Fibroblast of villous mesenchyme (primary cell): Measurements from ENCODE around the gene NBEAL1. TPM values are rescaled to one million over a fixed set of nuclear protein-coding genes. Genes with fewer than 3 reads are reported as not detected.
"Not testable (repeated sequence)": the region's sequence is repeated elsewhere in the genome, so short reads cannot be mapped to it uniquely, and the experiment has no call there.

Source experiments
- DNase-seq: peaks from one replicate; pipeline ENCODE4 v3.0.0-alpha.2; 2010; ENCODE audit warnings: low read depth
- H3K4me3 ChIP-seq: 2 replicates; pipeline ENCODE4 v1.5.1; 2011; ENCODE audit warnings: low read depth, mild to moderate bottlenecking, low read length
- total RNA-seq: library from RNA; depleted of rRNA; stranded (reverse); fragments of >200 nt; gene quantifications from 2 replicates; pipeline ENCODE4 v1.2.3, GENCODE V29; 2012
- TF ChIP-seq, protein P1 (sequence below): IDR thresholded peaks from 2 replicates; pipeline ENCODE4 v1.5.1; 2012; ENCODE audit warnings: low read depth, mild to moderate bottlenecking, low read length; ENCODE audit not compliant: insufficient read depth

NBEAL1 gene
- total RNA-seq, 1 donor = 57.9 TPM

DNA sequence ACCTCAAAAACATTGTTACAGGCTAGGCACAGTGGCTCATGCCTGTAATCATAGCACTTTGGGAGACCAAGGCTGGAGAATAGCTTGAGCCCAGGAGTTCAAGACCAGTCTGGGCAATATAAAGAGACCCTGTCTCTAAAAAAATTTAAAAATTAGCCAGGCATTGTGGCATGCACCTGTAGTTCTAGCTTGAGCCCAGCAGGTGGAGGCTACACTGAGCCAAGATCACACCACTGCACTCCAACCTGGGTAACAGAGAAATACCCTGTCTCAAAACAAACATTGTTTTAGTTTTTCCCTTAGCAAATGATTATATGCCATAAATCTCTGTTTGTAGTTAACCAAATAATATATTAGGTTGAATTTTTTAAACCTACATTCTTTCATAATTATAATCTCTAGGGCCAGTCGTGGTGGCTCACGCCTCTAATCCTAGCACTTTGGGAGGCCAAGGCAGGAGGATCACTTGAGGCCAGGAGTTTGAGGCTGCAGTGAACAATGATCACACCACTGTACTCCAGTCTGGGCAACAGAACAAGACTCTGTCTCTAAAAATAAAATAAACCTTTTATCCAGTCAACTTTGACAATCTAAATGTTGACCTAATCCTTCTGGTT lies 210.9 kb downstream of the NBEAL1 start:
- DNase-seq = peak; percentile 20
- no peak overlapping the region for H3K4me3 ChIP-seq
- TF ChIP-seq, protein P1, sequence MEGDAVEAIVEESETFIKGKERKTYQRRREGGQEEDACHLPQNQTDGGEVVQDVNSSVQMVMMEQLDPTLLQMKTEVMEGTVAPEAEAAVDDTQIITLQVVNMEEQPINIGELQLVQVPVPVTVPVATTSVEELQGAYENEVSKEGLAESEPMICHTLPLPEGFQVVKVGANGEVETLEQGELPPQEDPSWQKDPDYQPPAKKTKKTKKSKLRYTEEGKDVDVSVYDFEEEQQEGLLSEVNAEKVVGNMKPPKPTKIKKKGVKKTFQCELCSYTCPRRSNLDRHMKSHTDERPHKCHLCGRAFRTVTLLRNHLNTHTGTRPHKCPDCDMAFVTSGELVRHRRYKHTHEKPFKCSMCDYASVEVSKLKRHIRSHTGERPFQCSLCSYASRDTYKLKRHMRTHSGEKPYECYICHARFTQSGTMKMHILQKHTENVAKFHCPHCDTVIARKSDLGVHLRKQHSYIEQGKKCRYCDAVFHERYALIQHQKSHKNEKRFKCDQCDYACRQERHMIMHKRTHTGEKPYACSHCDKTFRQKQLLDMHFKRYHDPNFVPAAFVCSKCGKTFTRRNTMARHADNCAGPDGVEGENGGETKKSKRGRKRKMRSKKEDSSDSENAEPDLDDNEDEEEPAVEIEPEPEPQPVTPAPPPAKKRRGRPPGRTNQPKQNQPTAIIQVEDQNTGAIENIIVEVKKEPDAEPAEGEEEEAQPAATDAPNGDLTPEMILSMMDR = peak; percentile 70

GRCh38 chr2:203229674-203230073 lies 215.0 kb downstream of the NBEAL1 start:
- DNase-seq, H3K4me3 ChIP-seq: not testable (repeated sequence)

- no peak for DNase-seq
- H3K4me3 ChIP-seq = peak overlapping the region; percentile 75
- TF ChIP-seq, protein P1 = no peak
Measured at GRCh38 chr2:203237346-203238238, 222.9 kb downstream of the NBEAL1 start.

DNA sequence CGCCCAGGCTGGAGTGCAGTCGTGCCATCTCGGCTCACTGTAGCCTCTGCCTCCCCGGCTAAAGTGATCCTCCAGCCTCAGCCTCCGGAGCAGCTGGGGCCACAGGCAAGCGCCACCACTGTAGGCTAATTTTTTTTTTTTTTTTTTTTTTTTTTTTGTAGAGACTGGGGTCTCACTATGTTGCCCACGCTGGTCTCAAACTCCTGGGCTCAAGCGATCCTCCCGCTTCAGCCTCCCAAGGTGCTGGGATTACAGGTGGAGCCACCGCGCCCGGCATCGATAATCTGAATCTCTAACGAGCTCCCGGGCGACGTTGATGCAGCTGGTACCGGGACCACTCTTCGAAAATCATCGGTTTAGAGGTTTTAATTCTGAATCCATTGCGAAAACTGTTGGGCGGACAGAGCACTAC lies 223.6 kb downstream of the NBEAL1 start:
- TF ChIP-seq, protein P1 = no peak
- DNase-seq = no peak
- H3K4me3 ChIP-seq = peak overlapping the region; percentile 75

DNA sequence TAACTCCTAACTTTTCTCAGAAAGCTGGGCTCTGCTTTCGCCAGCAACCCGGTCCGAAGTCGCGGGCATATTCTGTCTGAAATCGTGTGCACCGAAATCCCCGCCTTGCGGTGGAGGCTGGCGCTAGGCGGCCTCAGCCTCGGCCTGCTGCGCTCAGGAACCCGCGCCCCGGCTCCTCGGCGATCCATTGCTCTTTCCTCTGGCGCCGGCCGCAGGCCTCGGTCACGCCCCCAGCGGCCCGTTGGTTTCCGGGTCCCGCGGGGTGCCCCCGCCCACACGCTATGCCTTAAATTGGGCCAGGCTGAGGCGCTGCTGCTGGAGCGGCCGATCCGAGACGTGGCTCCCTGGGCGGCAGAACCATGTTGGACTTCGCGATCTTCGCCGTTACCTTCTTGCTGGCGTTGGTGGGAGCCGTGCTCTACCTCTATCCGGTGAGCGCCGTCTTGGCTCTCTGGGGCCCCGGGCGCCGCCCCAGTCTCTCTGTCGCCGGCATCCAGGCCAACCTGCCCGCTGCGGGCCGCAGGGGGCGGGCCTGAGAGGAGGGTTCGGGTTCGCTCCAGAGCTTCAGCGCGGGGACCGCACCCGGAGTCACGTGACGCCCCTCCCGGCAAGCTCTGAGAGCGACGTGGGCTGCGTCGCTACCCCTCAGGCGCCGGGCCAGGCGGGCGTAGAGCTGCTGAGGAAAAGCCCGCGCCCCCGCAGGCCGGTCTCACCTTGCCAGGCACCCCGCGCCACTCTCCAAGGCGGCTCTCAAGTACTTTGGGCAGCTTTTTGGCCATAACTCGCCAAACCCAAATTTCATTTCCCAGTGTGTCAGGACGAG lies 224.2 kb downstream of the NBEAL1 start, which contains the start of gene CYP20A1:
Gene CYP20A1, plus strand, starts transcription at position 315 of the 823 bp plus-strand sequence. Its CDS starts 45 bp downstream, at position 360.
- H3K4me3 ChIP-seq = peak within 1 kb of the TSS; percentile 75
- DNase-seq = peak; percentile 97
- TF ChIP-seq, protein P1 = peak; percentile 35

- no peak for DNase-seq
- TF ChIP-seq, protein P1 = no peak
- peak overlapping the region; percentile 75 for H3K4me3 ChIP-seq
Measured at GRCh38 chr2:203240491-203240890, 225.8 kb downstream of the NBEAL1 start.
